Epidermal melanocyte (primary cell): ENCODE results near the gene COL4A2.
A peak's percentile ranks its signal among the peaks of the same experiment; 100 is the strongest.

Experiments
- DNase-seq: peaks from one replicate; pipeline ENCODE4 v3.0.0; 2011; ENCODE audit warnings: low spot score; ENCODE audit not compliant: insufficient read length

COL4A2 gene

GRCh38 chr13:110400786-110401533 lies 93.9 kb downstream of the COL4A2 start:
- no peak for DNase-seq

- no peak for DNase-seq
These were observed 95.4 kb downstream of the COL4A2 start for GRCh38 chr13:110402299-110403069.

GRCh38 chr13:110403315-110403714 lies 96.2 kb downstream of the COL4A2 start:
- DNase-seq, result no peak

- no peak for DNase-seq
These were observed 96.6 kb downstream of the COL4A2 start for GRCh38 chr13:110403721-110404120.

- DNase-seq, result no peak
These were observed 97.2 kb downstream of the COL4A2 start for GRCh38 chr13:110404321-110404720.

- DNase-seq, result no peak
These were observed 98.7 kb downstream of the COL4A2 start for GRCh38 chr13:110405597-110406450.

- no peak for DNase-seq
These were observed 99.9 kb downstream of the COL4A2 start for GRCh38 chr13:110407021-110407420.

- no peak for DNase-seq
These were observed 100.4 kb downstream of the COL4A2 start for GRCh38 chr13:110407531-110407930.

GRCh38 chr13:110408286-110408685 lies 101.2 kb downstream of the COL4A2 start:
- no peak for DNase-seq

GRCh38 chr13:110409581-110409992 lies 102.5 kb downstream of the COL4A2 start:
- DNase-seq, result no peak

- DNase-seq, result no peak
These were observed 102.9 kb downstream of the COL4A2 start for GRCh38 chr13:110410000-110410399.

GRCh38 chr13:110410936-110411687 lies 104.0 kb downstream of the COL4A2 start:
- DNase-seq, result no peak

- DNase-seq, result no peak
These were observed 104.6 kb downstream of the COL4A2 start for GRCh38 chr13:110411688-110412059.

- DNase-seq, result peak; percentile 86
These were observed 105.2 kb downstream of the COL4A2 start for GRCh38 chr13:110412132-110412914.

GRCh38 chr13:110413016-110413675 lies 106.1 kb downstream of the COL4A2 start:
- no peak for DNase-seq

- no peak for DNase-seq
These were observed 106.6 kb downstream of the COL4A2 start for GRCh38 chr13:110413676-110414040.

- DNase-seq, result no peak
These were observed 107.2 kb downstream of the COL4A2 start for GRCh38 chr13:110414283-110414682.

GRCh38 chr13:110414931-110415330 lies 107.8 kb downstream of the COL4A2 start:
- no peak for DNase-seq

- DNase-seq, result no peak
These were observed 108.6 kb downstream of the COL4A2 start for GRCh38 chr13:110415669-110416068.
